H7 (cell line): ENCODE data around the gene PRR5L. TPM values are rescaled to one million over a fixed set of nuclear protein-coding genes. Genes with fewer than 3 reads are reported as not detected.

ENCODE experiments used
- DNase-seq: peaks from one replicate; pipeline ENCODE4 v3.0.0; 2012
- H3K27me3 ChIP-seq: 2 replicates; pipeline ENCODE4 v1.6.0; 2011; ENCODE audit warnings: mild to moderate bottlenecking, low read length; ENCODE audit not compliant: control insufficient read depth, insufficient read depth
- H3K36me3 ChIP-seq: replicated peaks from 2 replicates; pipeline ENCODE4 v1.5.1; 2011; ENCODE audit warnings: low read length; ENCODE audit not compliant: control insufficient read depth, insufficient read depth
- H3K4me3 ChIP-seq: 2 replicates; pipeline ENCODE4 v1.5.1; 2011; ENCODE audit warnings: low read depth, mild to moderate bottlenecking, control low read depth, low read length, moderate library complexity; ENCODE audit not compliant: insufficient read depth
- total RNA-seq: library from RNA; depleted of rRNA; stranded (reverse); fragments of >200 nt; shearing (Covaris generic); gene quantifications from 2 replicates; pipeline ENCODE4 v1.2.3, GENCODE V29; 2014

PRR5L gene
- total RNA-seq, 1 experiment from 2014 or later, result 5.8 TPM

DNA sequence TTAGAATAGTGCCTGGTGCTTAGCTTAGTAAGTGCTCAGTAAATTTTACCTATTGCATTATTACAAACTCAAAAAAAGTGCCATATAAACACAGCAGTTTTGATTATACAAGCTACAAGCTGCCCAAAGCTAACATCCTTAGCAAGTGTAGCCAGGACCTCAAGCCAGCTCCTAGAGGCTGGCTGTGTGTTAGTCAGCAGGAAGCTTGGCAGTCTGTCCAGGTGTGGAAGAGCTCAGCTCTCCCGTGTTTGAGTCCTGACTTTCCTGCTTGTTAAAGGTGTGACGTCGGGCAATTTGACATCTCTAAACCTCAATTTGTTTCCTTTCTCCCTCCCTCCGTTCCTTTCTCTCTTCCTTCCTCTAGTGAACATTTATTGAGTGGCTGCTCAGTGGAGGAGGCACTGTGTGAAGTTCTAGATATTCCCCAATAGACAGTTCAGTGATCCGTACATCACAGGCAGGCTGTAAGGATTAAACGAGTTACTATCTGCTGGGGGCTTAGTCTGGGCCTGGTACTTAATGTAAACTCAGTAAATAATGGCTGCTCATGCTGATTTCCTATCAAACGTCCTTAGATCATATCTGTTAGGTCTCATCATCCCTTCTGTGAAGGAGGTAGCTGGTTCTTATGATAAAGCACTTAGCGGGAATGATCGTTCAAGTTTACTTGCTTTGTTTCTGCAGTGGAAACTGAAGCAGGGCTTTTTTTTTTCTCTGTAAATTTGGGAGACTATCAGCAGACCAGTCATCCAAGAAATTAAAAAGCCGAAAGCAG is 68.7 kb downstream of the PRR5L start:
- no peak overlapping the region for H3K4me3 ChIP-seq
- no peaks in the 10 kb centered on the region; the same call in 1 of the 2 replicates for H3K27me3 ChIP-seq
- no peak for DNase-seq
- no peaks in the 10 kb centered on the region for H3K36me3 ChIP-seq

DNA sequence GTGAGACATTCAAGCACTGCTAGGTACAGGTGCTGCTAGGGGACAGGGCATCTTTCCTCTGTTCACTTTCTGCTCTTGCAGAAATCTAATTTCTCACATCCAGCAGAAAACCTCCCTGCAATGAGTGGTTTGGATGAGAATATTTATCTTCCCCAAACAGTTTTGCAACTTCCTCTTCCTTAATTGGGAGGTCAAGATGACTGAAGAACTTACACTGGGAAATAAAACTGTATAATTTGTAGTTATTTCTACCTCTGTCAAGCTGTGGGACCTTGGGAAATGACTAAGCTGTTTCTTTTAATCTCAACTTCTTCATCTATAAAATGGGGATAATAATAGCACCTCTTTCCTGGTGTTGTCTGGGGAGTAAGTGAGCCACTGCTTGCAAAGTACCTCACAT is 69.8 kb downstream of the PRR5L start:
- no peaks in the 10 kb centered on the region for H3K36me3 ChIP-seq
- no peaks in the 10 kb centered on the region; the same call in 1 of the 2 replicates for H3K27me3 ChIP-seq
- DNase-seq, result no peak
- H3K4me3 ChIP-seq, result no peak overlapping the region

DNA sequence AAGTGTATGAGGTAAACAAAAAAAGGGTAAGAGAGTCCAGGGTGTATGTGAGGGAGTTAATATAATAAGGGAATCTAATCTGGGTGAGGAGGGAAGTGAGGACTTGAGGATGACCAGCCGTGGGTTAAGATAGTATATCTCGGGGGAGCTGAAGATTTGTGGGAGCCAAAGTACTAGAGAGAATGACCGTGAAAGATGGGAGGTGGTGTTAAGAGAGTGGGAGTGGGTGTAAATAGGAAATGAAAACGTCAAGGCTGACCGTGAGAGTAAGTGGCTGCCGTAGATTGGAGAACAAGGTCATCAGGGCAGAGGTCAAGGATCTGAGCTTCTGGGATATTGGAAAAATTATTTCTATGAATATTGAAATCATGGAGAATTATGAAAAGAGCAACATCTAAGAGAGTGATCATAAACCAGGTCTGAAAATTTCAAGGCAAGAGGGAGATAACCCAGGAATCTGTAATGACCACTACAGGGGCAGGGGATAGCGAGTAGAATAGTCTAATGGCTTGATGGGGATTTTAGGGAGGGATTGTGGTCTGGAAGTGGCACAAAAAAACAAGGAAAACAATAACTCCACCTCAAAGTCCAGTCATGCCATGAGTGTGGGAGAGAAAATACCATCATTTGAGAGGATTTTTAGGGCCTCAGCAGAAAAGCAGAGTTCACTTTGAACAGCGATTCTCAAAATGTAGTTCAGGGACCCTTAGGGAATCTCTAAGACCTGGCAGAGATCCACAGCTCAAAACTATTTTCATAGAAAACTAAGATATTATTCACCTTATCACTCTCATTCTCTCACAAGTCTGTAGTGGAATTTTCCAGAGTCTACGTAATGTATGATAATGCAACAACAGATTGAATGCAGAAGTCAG is 72.0 kb downstream of the PRR5L start:
- Histone ChIP-seq H3K36me3 (no peaks in the 10 kb centered on the region), H3K27me3 (no peaks in the 10 kb centered on the region; the same call in 1 of the 2 replicates), H3K4me3 (no peak overlapping the region)
- DNase-seq, result no peak

DNA sequence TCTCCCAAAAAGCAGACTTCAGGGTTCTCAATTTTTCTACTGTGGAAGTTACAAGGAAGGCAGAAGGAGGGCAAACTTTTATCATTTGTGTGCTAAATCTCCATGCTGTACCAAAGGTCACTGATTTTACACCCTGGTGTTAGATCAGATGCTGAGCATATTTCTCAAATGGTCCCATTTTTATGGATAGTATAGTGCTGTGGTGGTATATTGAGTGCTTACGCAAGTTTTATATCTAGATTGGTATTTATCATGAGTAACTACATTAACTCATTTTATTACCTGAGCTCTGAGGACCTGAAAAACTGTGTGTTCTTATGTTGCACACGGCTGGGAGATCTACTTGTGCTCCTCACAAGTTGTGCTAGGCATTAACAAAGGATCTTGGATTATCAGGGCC is 75.1 kb downstream of the PRR5L start:
- no peak overlapping the region for H3K4me3 ChIP-seq
- no peak for DNase-seq
- no peaks in the 10 kb centered on the region for H3K36me3 ChIP-seq
- H3K27me3 ChIP-seq, result peaks cover 12% of the 10 kb centered on the region; the same call in 1 of the 2 replicates

DNA sequence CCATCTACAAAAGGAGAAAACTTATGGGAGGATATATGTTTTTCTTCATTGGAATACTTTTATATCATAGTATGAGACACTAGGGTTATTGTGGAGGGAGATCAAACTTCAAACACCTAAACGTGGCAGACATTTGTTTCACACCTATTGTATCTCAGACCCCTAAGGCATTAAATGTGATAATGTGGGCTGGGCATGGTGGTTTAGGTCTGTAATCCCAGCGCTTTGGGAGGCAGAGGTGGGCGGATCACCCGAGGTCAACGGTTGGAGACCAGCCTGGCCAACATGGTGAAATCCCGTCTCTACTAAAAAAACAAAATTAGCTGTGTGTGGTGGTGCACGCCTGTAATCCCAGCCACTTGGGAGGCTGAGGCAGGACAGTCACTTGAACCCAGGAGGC is 75.5 kb downstream of the PRR5L start:
- no peak for DNase-seq
- H3K4me3 ChIP-seq, result no peak overlapping the region
- no peaks in the 10 kb centered on the region for H3K36me3 ChIP-seq
- peaks cover 16% of the 10 kb centered on the region for H3K27me3 ChIP-seq

DNA sequence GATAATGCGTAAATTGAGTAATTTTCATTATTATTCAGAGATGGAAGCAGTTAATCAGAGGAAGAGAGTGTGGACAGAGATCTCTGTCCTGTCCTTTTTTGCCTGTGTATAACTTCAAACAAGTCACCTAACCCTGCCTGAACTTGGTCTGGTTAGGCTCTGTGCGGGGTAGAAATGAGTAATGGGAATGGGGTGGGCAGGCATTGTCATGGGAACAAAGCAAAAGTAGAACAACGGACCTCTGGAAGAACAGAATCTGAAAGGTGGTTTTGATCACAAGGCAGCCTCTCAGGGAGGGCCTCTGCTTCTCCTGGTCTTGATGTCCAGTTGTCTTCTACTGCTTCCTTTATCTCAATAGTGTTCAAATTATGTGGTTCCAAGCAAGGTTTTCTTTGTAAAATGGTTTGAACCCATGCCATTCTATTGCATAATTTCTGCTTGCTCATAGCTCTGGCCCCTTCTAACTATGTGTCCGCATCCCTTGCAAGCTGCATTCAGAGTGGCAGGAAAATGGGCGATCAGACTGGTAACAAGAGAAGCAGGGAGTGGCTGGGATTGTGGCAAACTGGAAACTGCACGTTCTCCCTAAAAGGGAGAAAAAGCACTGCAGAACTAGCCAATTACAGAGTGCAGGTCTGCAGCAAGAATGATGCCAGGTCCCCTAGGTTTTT is 76.1 kb downstream of the PRR5L start:
- no peak overlapping the region for H3K4me3 ChIP-seq
- DNase-seq, result no peak
- no peaks in the 10 kb centered on the region for H3K36me3 ChIP-seq
- H3K27me3 ChIP-seq, result peaks cover 22% of the 10 kb centered on the region

DNA sequence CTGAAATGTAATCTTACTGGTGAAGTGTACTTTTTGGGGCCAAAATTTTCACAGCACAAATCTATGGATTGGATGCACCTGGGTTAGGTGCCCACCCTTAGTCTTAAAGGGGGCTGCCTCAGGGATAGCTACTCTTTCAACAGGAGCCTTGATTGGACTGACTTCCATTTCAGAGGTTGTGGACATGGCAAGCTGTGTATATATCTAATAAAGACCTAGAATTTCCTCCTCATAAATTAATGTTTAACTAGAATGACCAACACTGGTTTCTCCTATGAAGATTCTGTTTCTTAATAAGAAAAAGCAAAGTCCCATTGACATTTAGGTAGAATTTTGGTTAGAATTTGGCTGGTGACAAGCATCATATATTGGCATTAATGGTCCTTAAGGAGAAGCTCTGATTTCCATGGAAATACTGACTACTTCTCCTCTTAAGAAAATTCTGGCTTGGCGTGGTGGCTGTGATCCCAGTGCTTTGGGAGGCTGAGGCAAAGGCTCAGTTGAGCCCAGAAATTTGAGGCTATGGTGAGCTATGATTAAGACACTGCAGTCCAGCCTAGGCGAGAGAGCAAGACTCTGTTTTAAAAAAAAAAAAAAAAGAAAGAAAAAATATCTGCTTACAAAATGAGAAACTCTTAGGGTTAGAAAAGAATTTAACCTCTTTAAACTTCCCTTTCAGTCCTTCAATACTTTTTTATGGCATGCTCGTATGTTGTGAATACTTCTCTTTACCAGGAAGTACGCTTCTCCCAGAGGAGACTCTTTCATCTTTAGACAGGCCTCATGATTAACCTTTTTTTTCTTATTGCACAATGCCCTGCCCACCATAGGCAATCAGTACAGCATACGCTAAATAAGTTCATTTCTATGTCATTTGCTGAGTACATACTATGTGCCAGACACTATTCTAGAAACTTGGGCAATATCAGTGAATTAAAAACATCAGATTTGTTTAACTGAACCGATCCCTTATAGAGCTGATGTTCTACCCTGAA is 77.2 kb downstream of the PRR5L start:
- no peaks in the 10 kb centered on the region for H3K36me3 ChIP-seq
- DNase-seq, result no peak
- H3K27me3 ChIP-seq, result peaks cover 32% of the 10 kb centered on the region
- H3K4me3 ChIP-seq, result no peak overlapping the region

DNA sequence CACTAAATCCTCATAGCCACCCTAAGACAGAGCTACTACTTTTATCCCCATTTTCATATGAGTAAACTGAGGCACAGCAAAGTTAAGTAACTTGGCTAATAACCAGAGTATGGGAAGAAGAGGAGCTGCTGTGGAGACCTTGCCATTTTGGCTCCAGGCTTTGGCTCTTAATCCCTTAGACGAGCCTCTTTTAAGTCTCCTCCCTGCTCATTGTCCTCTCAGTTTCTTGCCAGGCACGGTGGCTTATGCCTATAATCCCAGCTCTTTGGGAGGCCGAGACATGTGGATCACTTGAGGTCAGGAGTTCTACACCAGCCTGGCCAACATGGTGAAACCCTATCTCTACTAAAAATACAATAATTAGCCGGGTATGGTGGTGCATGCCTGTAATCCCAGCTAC is 78.6 kb downstream of the PRR5L start:
- H3K4me3 ChIP-seq, result no peak overlapping the region
- H3K36me3 ChIP-seq, result no peaks in the 10 kb centered on the region
- no peak for DNase-seq
- H3K27me3 ChIP-seq, result peaks cover 37% of the 10 kb centered on the region

DNA sequence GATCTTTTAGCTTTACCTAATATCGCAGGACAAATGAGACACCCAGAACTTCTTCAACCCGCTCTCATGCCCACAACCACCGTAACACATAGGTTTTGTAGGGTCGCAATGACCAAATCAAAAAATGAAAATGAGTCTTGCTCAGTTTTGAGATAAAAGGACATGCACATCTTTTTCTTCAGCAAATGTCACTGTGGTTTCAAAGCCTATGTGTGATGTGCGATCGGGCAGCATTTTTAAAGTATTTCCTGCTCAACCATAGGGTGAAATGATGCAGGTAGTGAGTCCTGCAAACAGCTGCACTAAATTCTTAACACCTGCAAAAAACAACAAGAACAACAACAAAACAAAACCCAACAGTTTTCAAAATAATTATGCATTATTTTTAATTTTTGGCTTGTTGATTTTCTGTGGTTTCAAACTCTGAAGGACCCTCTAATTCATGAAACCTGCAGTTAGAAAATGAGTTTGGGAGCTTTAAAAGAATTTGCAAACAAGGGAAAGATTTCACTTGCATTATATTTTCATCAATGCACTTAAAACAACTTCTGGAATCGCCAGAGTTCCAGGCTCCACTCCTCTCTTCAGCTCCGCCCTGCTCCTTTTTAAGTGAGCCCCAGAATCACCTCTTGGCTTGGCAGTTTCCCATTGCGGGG is 79.4 kb downstream of the PRR5L start:
- Histone ChIP-seq H3K4me3 (peak overlapping the region; percentile 67), H3K27me3 (peaks cover 37% of the 10 kb centered on the region), H3K36me3 (no peaks in the 10 kb centered on the region)
- no peak for DNase-seq

DNA sequence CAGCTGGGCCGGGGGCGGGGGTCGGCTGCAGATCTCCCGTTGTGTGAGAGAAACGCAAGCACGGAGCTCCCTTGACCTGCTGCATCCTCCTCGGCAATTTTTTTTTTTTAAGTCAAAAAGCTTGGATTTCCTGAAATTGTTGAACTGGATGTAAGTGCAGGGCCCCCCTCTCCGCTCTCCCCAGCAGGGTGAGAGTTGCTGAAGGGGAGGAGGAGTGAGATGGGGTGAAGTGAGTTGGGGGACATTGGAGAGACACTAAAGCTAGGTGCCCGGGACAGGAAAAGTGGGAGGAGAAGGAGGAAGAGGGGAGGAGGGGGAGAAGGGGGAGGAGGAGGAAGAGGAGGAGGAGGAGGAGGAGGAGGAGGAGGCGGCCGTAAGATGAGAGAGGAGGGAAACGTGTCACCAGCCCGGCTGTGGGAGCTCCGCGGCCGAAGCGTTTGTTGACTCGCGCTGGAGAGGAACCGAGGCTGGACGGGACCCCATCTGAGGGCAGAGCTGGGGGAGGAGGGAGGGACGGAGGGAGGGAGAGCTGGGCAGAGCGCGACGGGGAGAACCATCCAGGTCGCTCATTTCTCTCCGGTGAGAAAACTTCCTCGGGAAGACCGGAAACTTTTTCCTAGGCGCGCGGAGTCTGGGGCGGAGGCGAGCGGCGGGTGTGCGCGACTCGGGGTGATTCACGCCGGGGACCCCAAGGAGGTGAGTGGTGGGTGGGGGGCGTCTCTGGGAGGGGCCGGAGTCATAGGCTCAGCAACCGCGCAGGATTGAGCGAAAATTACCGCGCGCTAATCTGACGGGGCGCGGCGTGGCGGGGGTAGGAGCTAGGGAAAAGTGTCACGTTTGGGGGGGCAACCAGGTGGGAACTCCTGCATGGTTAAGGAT is 80.2 kb downstream of the PRR5L start:
- peak; percentile 80 for DNase-seq

DNA sequence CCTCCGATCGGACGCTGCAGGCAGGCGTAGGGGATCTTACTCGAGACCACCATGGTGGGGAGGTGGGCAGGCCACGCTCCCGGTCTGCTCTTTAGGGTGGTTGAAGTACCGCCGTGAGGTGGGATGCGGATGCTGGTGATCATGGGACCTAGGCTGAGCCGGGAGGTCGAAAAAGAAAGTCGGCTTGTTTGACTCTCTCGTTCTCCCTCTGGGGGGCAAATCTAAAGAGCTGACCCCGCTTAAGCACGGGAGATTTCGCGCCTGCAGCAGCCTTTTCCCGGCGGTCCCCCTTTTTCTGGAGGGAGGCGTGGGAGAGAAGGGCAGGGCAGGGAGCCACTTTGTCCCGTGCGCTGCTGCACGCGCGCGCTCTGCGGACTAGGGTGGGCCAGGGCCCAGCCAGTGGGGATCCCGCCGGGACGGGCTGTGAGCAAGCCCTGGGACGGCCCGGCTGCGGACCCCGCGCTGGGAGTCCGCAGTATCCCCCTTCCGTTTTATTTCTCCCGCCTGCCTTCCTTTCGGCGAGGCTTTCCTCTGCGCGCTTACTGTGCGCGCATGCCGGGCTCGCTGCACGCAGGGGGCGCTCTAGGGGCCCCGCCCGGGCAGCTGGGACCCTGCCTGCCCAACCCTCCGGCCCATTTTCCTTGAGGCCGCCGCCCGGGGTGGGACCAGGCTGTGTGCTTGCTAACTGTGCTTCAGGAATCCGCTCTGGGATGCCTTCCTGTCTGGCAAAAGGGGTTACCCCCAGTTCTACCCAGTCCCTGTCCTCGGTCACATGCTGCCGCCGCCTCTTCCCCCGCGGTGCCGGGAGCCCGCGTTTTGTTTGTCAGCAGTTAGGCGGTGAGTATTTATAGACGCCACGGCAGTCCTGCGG is 81.0 kb downstream of the PRR5L start:
- peak; percentile 92 for DNase-seq
- H3K27me3 ChIP-seq, result peaks cover 37% of the 10 kb centered on the region
- peak overlapping the region; percentile 67 for H3K4me3 ChIP-seq
- no peaks in the 10 kb centered on the region for H3K36me3 ChIP-seq

More for the DNA sequence above, 80.2 kb downstream of the PRR5L start:
- Histone ChIP-seq H3K36me3 (no peaks in the 10 kb centered on the region), H3K27me3 (peaks cover 37% of the 10 kb centered on the region), H3K4me3 (peak overlapping the region; percentile 67)
